ENCODE measurements around the gene PLEKHM2. TPM values are rescaled to one million over a fixed set of nuclear protein-coding genes. Genes with fewer than 3 reads are reported as not detected.
A peak's percentile ranks its signal among the peaks of the same experiment; 100 is the strongest.

PLEKHM2 gene
- total RNA-seq, 1 donor from 2014 or later, result 88.1 TPM

- no peaks in the 10 kb centered on the region for H3K27me3 Mint-ChIP-seq (ENCODE audit: unreplicated experiment)
- peak overlapping the region; percentile 96 for H3K27ac Mint-ChIP-seq (ENCODE audit: unreplicated experiment)
- H3K36me3 Mint-ChIP-seq (ENCODE audit: unreplicated experiment), result peaks cover 8% of the 10 kb centered on the region
- peaks cover 28% of the 10 kb centered on the region for H3K4me1 Mint-ChIP-seq (ENCODE audit: unreplicated experiment)
- no peak for DNase-seq (ENCODE audit: extremely low spot score, unreplicated experiment)
- H3K4me3 Mint-ChIP-seq (ENCODE audit: unreplicated experiment), result no peak overlapping the region
- no peaks in the 10 kb centered on the region for H3K9me3 Mint-ChIP-seq (ENCODE audit: unreplicated experiment)
- TF ChIP-seq CTCF (IDR thresholded peaks at IDR 0.05), result no peak
These were observed 21.1 kb downstream of the PLEKHM2 start for GRCh38 chr1:15705184-15705566.

GRCh38 chr1:15706751-15707150 lies 22.6 kb downstream of the PLEKHM2 start:
- no peak overlapping the region for H3K27ac Mint-ChIP-seq (ENCODE audit: unreplicated experiment)
- DNase-seq (ENCODE audit: extremely low spot score, unreplicated experiment), result no peak
- no peak for TF ChIP-seq CTCF (IDR thresholded peaks at IDR 0.05)
- H3K36me3 Mint-ChIP-seq (ENCODE audit: unreplicated experiment), result peaks cover 6% of the 10 kb centered on the region
- no peaks in the 10 kb centered on the region for H3K9me3 Mint-ChIP-seq (ENCODE audit: unreplicated experiment)
- H3K27me3 Mint-ChIP-seq (ENCODE audit: unreplicated experiment), result no peaks in the 10 kb centered on the region
- peaks cover 28% of the 10 kb centered on the region for H3K4me1 Mint-ChIP-seq (ENCODE audit: unreplicated experiment)
- H3K4me3 Mint-ChIP-seq (ENCODE audit: unreplicated experiment), result no peak overlapping the region

GRCh38 chr1:15707239-15707925 lies 23.3 kb downstream of the PLEKHM2 start:
- TF ChIP-seq CTCF (IDR thresholded peaks at IDR 0.05), result no peak
- Mint-ChIP-seq H3K36me3 (ENCODE audit: unreplicated experiment) (peaks cover 6% of the 10 kb centered on the region), H3K27me3 (ENCODE audit: unreplicated experiment) (no peaks in the 10 kb centered on the region), H3K27ac (ENCODE audit: unreplicated experiment) (peak overlapping the region; percentile 23), H3K4me1 (ENCODE audit: unreplicated experiment) (peaks cover 23% of the 10 kb centered on the region), H3K9me3 (ENCODE audit: unreplicated experiment) (no peaks in the 10 kb centered on the region), H3K4me3 (ENCODE audit: unreplicated experiment) (no peak overlapping the region)
- DNase-seq (ENCODE audit: extremely low spot score, unreplicated experiment), result no peak

- Mint-ChIP-seq H3K4me1 (ENCODE audit: unreplicated experiment) (peaks cover 15% of the 10 kb centered on the region), H3K4me3 (ENCODE audit: unreplicated experiment) (no peak overlapping the region), H3K36me3 (ENCODE audit: unreplicated experiment) (peaks cover 6% of the 10 kb centered on the region), H3K9me3 (ENCODE audit: unreplicated experiment) (no peaks in the 10 kb centered on the region), H3K27me3 (ENCODE audit: unreplicated experiment) (no peaks in the 10 kb centered on the region), H3K27ac (ENCODE audit: unreplicated experiment) (no peak overlapping the region)
- TF ChIP-seq CTCF (IDR thresholded peaks at IDR 0.05), result no peak
- no peak for DNase-seq (ENCODE audit: extremely low spot score, unreplicated experiment)
These were observed 24.5 kb downstream of the PLEKHM2 start for GRCh38 chr1:15708486-15709137.

- no peak for DNase-seq (ENCODE audit: extremely low spot score, unreplicated experiment)
- no peak overlapping the region for H3K4me3 Mint-ChIP-seq (ENCODE audit: unreplicated experiment)
These were observed 25.1 kb downstream of the PLEKHM2 start for GRCh38 chr1:15709226-15709625.

More at GRCh38 chr1:15709226-15709625, 25.1 kb downstream of the PLEKHM2 start:
- Mint-ChIP-seq H3K27ac (ENCODE audit: unreplicated experiment) (no peak overlapping the region), H3K9me3 (ENCODE audit: unreplicated experiment) (no peaks in the 10 kb centered on the region), H3K4me1 (ENCODE audit: unreplicated experiment) (peaks cover 12% of the 10 kb centered on the region), H3K27me3 (ENCODE audit: unreplicated experiment) (no peaks in the 10 kb centered on the region), H3K36me3 (ENCODE audit: unreplicated experiment) (peaks cover 8% of the 10 kb centered on the region)
- no peak for TF ChIP-seq CTCF (IDR thresholded peaks at IDR 0.05)
